K562 (cell line): Measurements from ENCODE around the gene PPIA. TPM values are rescaled to one million over a fixed set of nuclear protein-coding genes. Genes with fewer than 3 reads are reported as not detected.

Source experiments
- ASH1L ChIP-seq: fragments of 450-650 bp; IDR thresholded peaks from 2 replicates; pipeline ENCODE4 v1.6.1; 2018; ENCODE audit warnings: borderline replicate concordance, mild to moderate bottlenecking, low read depth; ENCODE audit not compliant: partially characterized antibody
- HLTF ChIP-seq: fragments of 450-650 bp; IDR thresholded peaks from 2 replicates; pipeline ENCODE4 v1.6.1; 2016
- MIER1 ChIP-seq: fragments of 450-650 bp; IDR thresholded peaks from 2 replicates; pipeline ENCODE4 v1.6.1; 2016; ENCODE audit warnings: antibody characterized with exemption, mild to moderate bottlenecking, low read depth
- MTA3 ChIP-seq: fragments of 450-650 bp; formaldehyde crosslinking; IDR thresholded peaks from 2 replicates; pipeline ENCODE4 v1.6.1; 2017; ENCODE audit warnings: mild to moderate bottlenecking, borderline replicate concordance
- NFRKB ChIP-seq: fragments of 450-650 bp; IDR thresholded peaks from 2 replicates; pipeline ENCODE4 v1.6.1; 2016; ENCODE audit warnings: low read depth
- POLR2H ChIP-seq: IDR thresholded peaks from 2 replicates; pipeline ENCODE4 v1.6.1; 2016; ENCODE audit warnings: missing genetic modification characterization, low read depth, mild to moderate bottlenecking, control low read depth, missing compliant biosample characterization, moderate library complexity
- PRMT5 ChIP-seq: sonication (generic); formaldehyde crosslinking; IDR thresholded peaks from 2 replicates; pipeline ENCODE4 v1.5.0; 2020; ENCODE audit warnings: missing genetic modification reagents
- RAD51 ChIP-seq: fragments of 450-650 bp; IDR thresholded peaks from 2 replicates; pipeline ENCODE4 v1.7.1; 2016; ENCODE audit warnings: low read depth, mild to moderate bottlenecking, borderline replicate concordance
- RCOR1 ChIP-seq, 2 experiments: IDR thresholded peaks; 2 replicates each; pipeline ENCODE4 v1.6.1; 2012; ENCODE audit warnings: low read depth in 2 of 2, low read length in 2 of 2, borderline replicate concordance in 1 of 2, improper control_type of control experiment in 1 of 2
- RUNX1 ChIP-seq: sonication (generic); IDR thresholded peaks from 2 replicates; pipeline ENCODE4 v1.6.1; 2016; ENCODE audit warnings: antibody characterized with exemption, low read depth
- TBL1XR1 ChIP-seq, 2 experiments: IDR thresholded peaks; 2 replicates each; pipeline ENCODE4 v1.6.1; 2012; ENCODE audit warnings: improper control_type of control experiment in 2 of 2, low read length in 2 of 2, mild to moderate bottlenecking in 1 of 2
- TOE1 ChIP-seq, 2 experiments: fragments of 450-650 bp in 1 of 2; sonication (generic) in 1 of 2; formaldehyde crosslinking in 1 of 2; IDR thresholded peaks; 2 replicates each; pipeline versions ENCODE4 v1.7.1 to v1.8.0; 2016 to 2022; ENCODE audit warnings: borderline replicate concordance in 2 of 2, mild to moderate bottlenecking in 2 of 2, antibody characterized with exemption in 1 of 2, inconsistent platforms in 1 of 2, low read depth in 1 of 2, missing genetic modification reagents in 1 of 2, moderate library complexity in 1 of 2
- ZEB2 ChIP-seq: fragments of 450-650 bp; IDR thresholded peaks from 2 replicates; pipeline ENCODE4 v1.6.1; 2016
- ZFP1 ChIP-seq: fragments of 450-650 bp; formaldehyde crosslinking; IDR thresholded peaks from 2 replicates; pipeline ENCODE4 v1.4.0; 2020; ENCODE audit warnings: mild to moderate bottlenecking, mixed read lengths
- ZNF12 ChIP-seq: sonication (generic); formaldehyde crosslinking; IDR thresholded peaks from 2 replicates; pipeline ENCODE4 v1.4.0; 2020; ENCODE audit warnings: mild to moderate bottlenecking, missing genetic modification reagents
- ZNF384 ChIP-seq: IDR thresholded peaks from 2 replicates; pipeline ENCODE4 v1.6.1; 2012; ENCODE audit warnings: low read depth, low read length, improper control_type of control experiment
- ZNF830 ChIP-seq: fragments of 250-450 bp; sonication (Bioruptor Pico); IDR thresholded peaks from 2 replicates; pipeline ENCODE4 v1.5.0; 2021; ENCODE audit warnings: mild to moderate bottlenecking
- polyA plus RNA-seq, 8 experiments: library from polyadenylated mRNA; depleted of rRNA in 4 of 8; stranded (reverse) in 5 of 8; unstranded in 3 of 8; fragments of >200 nt; fragmentation: Nextera tagmentation in 2 of 8; fragmentation: Illumina TruSeq in 1 of 8; extraction: Ambion mirVana in 2 of 8; extraction: Trizol in 1 of 8; gene quantifications; 2 replicates each; pipeline versions ENCODE4 v1.2.1 to v1.2.3, GENCODE V29; 2011 to 2014; ENCODE audit warnings: inconsistent platforms in 1 of 8, missing spikeins in 1 of 8
- total RNA-seq, 7 experiments: library from RNA; depleted of rRNA in 6 of 7; stranded (reverse); fragments of >200 nt in 6 of 7; fragmentation: Illumina TruSeq in 2 of 7; extraction: Trizol in 2 of 7; gene quantifications; 2 replicates each; pipeline versions ENCODE4 v1.2.1 to v1.2.3, GENCODE V29; 2011 to 2021; ENCODE audit warnings: low replicate concordance in 1 of 7
- TF ChIP-seq, protein P1 (sequence below): fragments of 250-450 bp; sonication (Bioruptor Pico); IDR thresholded peaks from 2 replicates; pipeline ENCODE4 v1.5.0; 2020; ENCODE audit warnings: mild to moderate bottlenecking
- TF ChIP-seq, protein P2 (sequence below), 2 experiments: fragments of 450-650 bp; conservative IDR thresholded peaks; 2 replicates each; pipeline ENCODE4 v1.6.1; 2017; ENCODE audit warnings: mild to moderate bottlenecking in 2 of 2, moderate library complexity in 2 of 2
- TF ChIP-seq, protein P3 (sequence below), 2 experiments: fragments of 250-450 bp in 1 of 2; fragments of 450-650 bp in 1 of 2; sonication (Bioruptor Pico) in 1 of 2; IDR thresholded peaks; 2 replicates each; pipeline versions ENCODE4 v1.6.1 to v1.8.0; 2016 to 2021; ENCODE audit warnings: mild to moderate bottlenecking in 2 of 2, moderate library complexity in 2 of 2, missing compliant biosample characterization in 1 of 2, missing genetic modification characterization in 1 of 2

The PPIA gene
- total and polyA plus RNA-seq, 9 of the 15 experiments (the other 6 are each of a cell fraction or from before 2014, with no cell fraction given): 2,583 to 7,504 (median 3,973) TPM

DNA sequence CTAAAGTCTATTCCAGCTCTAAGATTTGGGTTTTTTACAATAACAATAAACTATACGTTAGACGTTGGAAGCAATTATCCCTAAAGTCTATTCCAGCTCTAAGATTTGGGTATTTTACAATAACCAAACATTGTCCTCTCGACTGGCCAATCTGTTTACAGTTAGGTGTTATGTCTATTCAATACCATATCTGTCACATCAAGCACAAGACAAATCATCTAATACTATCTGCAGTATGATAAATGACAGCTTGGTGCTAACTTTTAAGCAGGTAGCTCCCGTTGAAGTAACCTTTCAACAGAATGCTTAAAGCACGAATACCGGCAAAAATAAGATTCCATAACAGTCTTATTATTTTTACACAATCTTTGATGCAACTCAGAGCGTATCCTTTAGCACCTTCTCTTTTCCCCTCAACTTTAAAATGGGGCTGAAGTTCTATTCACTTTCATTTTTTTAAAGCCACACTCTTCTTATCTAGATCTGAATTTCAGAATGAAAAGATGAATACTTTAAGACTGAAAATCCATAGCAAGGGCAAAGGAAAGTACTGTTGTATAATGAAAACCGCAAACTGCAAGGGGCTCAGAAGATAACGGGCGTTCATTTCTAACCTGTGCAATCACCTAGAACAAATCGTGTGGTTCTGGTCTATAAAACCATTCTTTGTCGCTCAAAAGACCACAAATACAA lies 50.5 kb downstream of the PPIA start (continued):
- TF ChIP-seq MIER1: peak; percentile 73
- TF ChIP-seq TBL1XR1 (IDR thresholded peaks at IDR 0.05; ENCODE audit: low read length in 2 of 2): peak in 1 of 2 experiments; percentile 70; a peak in 2 of 4 replicates
- peak; percentile 87; the same call in 1 of the 2 replicates for TF ChIP-seq ZEB2
- peak; percentile 20 for TF ChIP-seq ASH1L
- peak; percentile 16; the same call in 1 of the 2 replicates for TF ChIP-seq ZNF384
- no peak for TF ChIP-seq ZNF830 (CRISPR knock-in tag)
- TF ChIP-seq ZNF12 (CRISPR knock-in tag): no peak
- TF ChIP-seq TOE1 (IDR thresholded peaks at IDR 0.05; ENCODE audit: borderline replicate concordance): no peak; the same call in 1 of the 2 replicates
- TF ChIP-seq TOE1 (CRISPR knock-in tag; IDR thresholded peaks at IDR 0.05; ENCODE audit: borderline replicate concordance, low read depth): no peak
- TF ChIP-seq MTA3: no peak
- TF ChIP-seq ZFP1 (CRISPR knock-in tag): no peak
- no peak for TF ChIP-seq PRMT5 (CRISPR knock-in tag)
- TF ChIP-seq HLTF: no peak
- TF ChIP-seq, protein P1, sequence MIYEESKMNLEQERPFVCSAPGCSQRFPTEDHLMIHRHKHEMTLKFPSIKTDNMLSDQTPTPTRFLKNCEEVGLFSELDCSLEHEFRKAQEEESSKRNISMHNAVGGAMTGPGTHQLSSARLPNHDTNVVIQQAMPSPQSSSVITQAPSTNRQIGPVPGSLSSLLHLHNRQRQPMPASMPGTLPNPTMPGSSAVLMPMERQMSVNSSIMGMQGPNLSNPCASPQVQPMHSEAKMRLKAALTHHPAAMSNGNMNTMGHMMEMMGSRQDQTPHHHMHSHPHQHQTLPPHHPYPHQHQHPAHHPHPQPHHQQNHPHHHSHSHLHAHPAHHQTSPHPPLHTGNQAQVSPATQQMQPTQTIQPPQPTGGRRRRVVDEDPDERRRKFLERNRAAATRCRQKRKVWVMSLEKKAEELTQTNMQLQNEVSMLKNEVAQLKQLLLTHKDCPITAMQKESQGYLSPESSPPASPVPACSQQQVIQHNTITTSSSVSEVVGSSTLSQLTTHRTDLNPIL (CRISPR knock-in tag): no peak
- TF ChIP-seq, protein P2, sequence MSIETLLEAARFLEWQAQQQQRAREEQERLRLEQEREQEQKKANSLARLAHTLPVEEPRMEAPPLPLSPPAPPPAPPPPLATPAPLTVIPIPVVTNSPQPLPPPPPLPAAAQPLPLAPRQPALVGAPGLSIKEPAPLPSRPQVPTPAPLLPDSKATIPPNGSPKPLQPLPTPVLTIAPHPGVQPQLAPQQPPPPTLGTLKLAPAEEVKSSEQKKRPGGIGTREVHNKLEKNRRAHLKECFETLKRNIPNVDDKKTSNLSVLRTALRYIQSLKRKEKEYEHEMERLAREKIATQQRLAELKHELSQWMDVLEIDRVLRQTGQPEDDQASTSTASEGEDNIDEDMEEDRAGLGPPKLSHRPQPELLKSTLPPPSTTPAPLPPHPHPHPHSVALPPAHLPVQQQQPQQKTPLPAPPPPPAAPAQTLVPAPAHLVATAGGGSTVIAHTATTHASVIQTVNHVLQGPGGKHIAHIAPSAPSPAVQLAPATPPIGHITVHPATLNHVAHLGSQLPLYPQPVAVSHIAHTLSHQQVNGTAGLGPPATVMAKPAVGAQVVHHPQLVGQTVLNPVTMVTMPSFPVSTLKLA (conservative IDR thresholded peaks at IDR 0.05): peak; percentile 9 to 42; a peak in 2 of 4 replicates
- 0 out of 2 replicates have a peak, but pooled peaks have one; percentile 22 for TF ChIP-seq RAD51
- TF ChIP-seq RUNX1: peak; percentile 85; the same call in 1 of the 2 replicates
- TF ChIP-seq NFRKB: no peak
- TF ChIP-seq RCOR1 (IDR thresholded peaks at IDR 0.05; ENCODE audit: borderline replicate concordance in 1 of 2, low read depth in 2 of 2, low read length in 2 of 2): peak in 1 of 2 experiments; percentile 89; a peak in 2 of 4 replicates
- TF ChIP-seq POLR2H (tag): no peak
- TF ChIP-seq, protein P3, sequence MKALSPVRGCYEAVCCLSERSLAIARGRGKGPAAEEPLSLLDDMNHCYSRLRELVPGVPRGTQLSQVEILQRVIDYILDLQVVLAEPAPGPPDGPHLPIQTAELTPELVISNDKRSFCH (CRISPR knock-in tag; IDR thresholded peaks at IDR 0.05): no peak
- TF ChIP-seq, protein P3 (tag; IDR thresholded peaks at IDR 0.05): peak; percentile 28; the same call in 1 of the 2 replicates
- TF ChIP-seq, all 486 proteins: peak for 31
